Skeletal muscle satellite cell (primary cell): ENCODE data around the gene ATXN1.
A peak's percentile ranks its signal among the peaks of the same experiment; 100 is the strongest.

Source experiments
- H3K27me3 ChIP-seq: 2 replicates; pipeline ENCODE4 v1.7.0; 2013; ENCODE audit warnings: low read length; ENCODE audit not compliant: control insufficient read depth, insufficient read depth
- H3K36me3 ChIP-seq: 2 replicates; pipeline ENCODE4 v1.7.0; 2013; ENCODE audit warnings: mild to moderate bottlenecking, control low read depth, low read length; ENCODE audit not compliant: insufficient read depth
- H3K4me1 ChIP-seq: 2 replicates; pipeline ENCODE4 v1.7.0; 2013; ENCODE audit warnings: low read length; ENCODE audit not compliant: control insufficient read depth, insufficient read depth
- H3K4me2 ChIP-seq: 2 replicates; pipeline ENCODE4 v1.7.0; 2013; ENCODE audit warnings: mild to moderate bottlenecking, low read length
- H3K4me3 ChIP-seq: 2 replicates; pipeline ENCODE4 v1.7.0; 2013; ENCODE audit warnings: low read length
- H3K9ac ChIP-seq: 2 replicates; pipeline ENCODE4 v1.7.0; 2013; ENCODE audit warnings: mild to moderate bottlenecking, low read depth, low read length, moderate library complexity
- H3K9me3 ChIP-seq: replicated peaks from 2 replicates; pipeline ENCODE4 v1.7.0; 2013; ENCODE audit warnings: mild to moderate bottlenecking, control low read depth, low read length

The ATXN1 gene

GRCh38 chr6:16759181-16759645 is 2.0 kb downstream of the ATXN1 start:
- Histone ChIP-seq H3K4me2 (peak overlapping the region; percentile 89), H3K4me3 (peak overlapping the region; percentile 88), H3K4me1 (peaks cover 29% of the 10 kb centered on the region), H3K36me3 (no peaks in the 10 kb centered on the region), H3K27me3 (no peaks in the 10 kb centered on the region), H3K9ac (peak overlapping the region; percentile 93), H3K9me3 (no peaks in the 10 kb centered on the region)

GRCh38 chr6:16758163-16758975 is 2.9 kb downstream of the ATXN1 start:
- Histone ChIP-seq H3K4me1 (peaks cover 21% of the 10 kb centered on the region), H3K27me3 (no peaks in the 10 kb centered on the region), H3K4me2 (peak overlapping the region; percentile 89), H3K9me3 (no peaks in the 10 kb centered on the region), H3K9ac (peak overlapping the region; percentile 93), H3K36me3 (no peaks in the 10 kb centered on the region), H3K4me3 (peak overlapping the region; percentile 88)

- Histone ChIP-seq H3K27me3 (no peaks in the 10 kb centered on the region), H3K4me2 (no peak overlapping the region), H3K36me3 (no peaks in the 10 kb centered on the region), H3K9me3 (no peaks in the 10 kb centered on the region), H3K4me3 (no peak overlapping the region), H3K4me1 (peaks cover 25% of the 10 kb centered on the region), H3K9ac (no peak overlapping the region)
Observed at GRCh38 chr6:16757332-16757731, 3.9 kb downstream of the ATXN1 start.

GRCh38 chr6:16756660-16757255 is 4.5 kb downstream of the ATXN1 start:
- peaks cover 25% of the 10 kb centered on the region for H3K4me1 ChIP-seq

GRCh38 chr6:16755544-16755943 is 5.7 kb downstream of the ATXN1 start:
- H3K4me1 ChIP-seq: peaks cover 37% of the 10 kb centered on the region
- no peak overlapping the region for H3K4me2 ChIP-seq
- H3K36me3 ChIP-seq: no peaks in the 10 kb centered on the region
- H3K9ac ChIP-seq: no peak overlapping the region
- no peak overlapping the region for H3K4me3 ChIP-seq
- no peaks in the 10 kb centered on the region for H3K9me3 ChIP-seq
- no peaks in the 10 kb centered on the region for H3K27me3 ChIP-seq

More at GRCh38 chr6:16756660-16757255, 4.5 kb downstream of the ATXN1 start:
- H3K36me3 ChIP-seq: no peaks in the 10 kb centered on the region
- H3K27me3 ChIP-seq: no peaks in the 10 kb centered on the region
- H3K4me2 ChIP-seq: no peak overlapping the region
- H3K4me3 ChIP-seq: no peak overlapping the region
- H3K9me3 ChIP-seq: no peaks in the 10 kb centered on the region
- no peak overlapping the region for H3K9ac ChIP-seq

- Histone ChIP-seq H3K9ac (no peak overlapping the region), H3K4me3 (no peak overlapping the region), H3K4me1 (peaks cover 44% of the 10 kb centered on the region), H3K9me3 (no peaks in the 10 kb centered on the region), H3K36me3 (no peaks in the 10 kb centered on the region), H3K27me3 (no peaks in the 10 kb centered on the region), H3K4me2 (no peak overlapping the region)
Observed at GRCh38 chr6:16754876-16755275, 6.4 kb downstream of the ATXN1 start.

- Histone ChIP-seq H3K4me2 (no peak overlapping the region), H3K4me1 (peaks cover 46% of the 10 kb centered on the region), H3K9me3 (no peaks in the 10 kb centered on the region), H3K27me3 (no peaks in the 10 kb centered on the region), H3K9ac (no peak overlapping the region), H3K36me3 (no peaks in the 10 kb centered on the region), H3K4me3 (no peak overlapping the region)
Observed at GRCh38 chr6:16754274-16754673, 7.0 kb downstream of the ATXN1 start.

GRCh38 chr6:16753341-16753740 is 7.9 kb downstream of the ATXN1 start:
- no peaks in the 10 kb centered on the region for H3K36me3 ChIP-seq
- H3K4me2 ChIP-seq: no peak overlapping the region
- H3K4me1 ChIP-seq: peaks cover 37% of the 10 kb centered on the region
- H3K4me3 ChIP-seq: no peak overlapping the region
- no peaks in the 10 kb centered on the region for H3K27me3 ChIP-seq
- no peaks in the 10 kb centered on the region for H3K9me3 ChIP-seq
- H3K9ac ChIP-seq: no peak overlapping the region

GRCh38 chr6:16752206-16752866 is 8.9 kb downstream of the ATXN1 start:
- H3K36me3 ChIP-seq: no peaks in the 10 kb centered on the region
- H3K9ac ChIP-seq: peak overlapping the region; percentile 16
- peak overlapping the region; percentile 40 for H3K4me2 ChIP-seq
- H3K4me1 ChIP-seq: peaks cover 45% of the 10 kb centered on the region
- no peak overlapping the region for H3K4me3 ChIP-seq
- H3K27me3 ChIP-seq: no peaks in the 10 kb centered on the region
- H3K9me3 ChIP-seq: no peaks in the 10 kb centered on the region

GRCh38 chr6:16751251-16751946 is 9.9 kb downstream of the ATXN1 start:
- Histone ChIP-seq H3K4me1 (peaks cover 53% of the 10 kb centered on the region), H3K9ac (no peak overlapping the region), H3K9me3 (no peaks in the 10 kb centered on the region), H3K36me3 (no peaks in the 10 kb centered on the region), H3K27me3 (no peaks in the 10 kb centered on the region), H3K4me3 (peak overlapping the region; percentile 8), H3K4me2 (peak overlapping the region; percentile 32)

- no peaks in the 10 kb centered on the region for H3K9me3 ChIP-seq
- no peaks in the 10 kb centered on the region for H3K27me3 ChIP-seq
- no peak overlapping the region for H3K4me2 ChIP-seq
- H3K4me1 ChIP-seq: peaks cover 53% of the 10 kb centered on the region
- H3K9ac ChIP-seq: no peak overlapping the region
- no peaks in the 10 kb centered on the region for H3K36me3 ChIP-seq
- H3K4me3 ChIP-seq: no peak overlapping the region
Observed at GRCh38 chr6:16750566-16750965, 10.7 kb downstream of the ATXN1 start.
